Keratinocyte (primary cell): ENCODE measurements around the gene FHL3. TPM values are rescaled to one million over a fixed set of nuclear protein-coding genes. Genes with fewer than 3 reads are reported as not detected.

Source experiments
- DNase-seq: peaks from one replicate; pipeline ENCODE4 v3.0.0-alpha.2; 2011; ENCODE audit warnings: low read depth, missing footprints, low spot score
- FAIRE-seq: peaks from 2 replicates; lab custom pipeline; 2011; peaks lifted over from hg19 to GRCh38; lab: Jason Lieb, UNC
- H2AFZ ChIP-seq: 2 replicates; pipeline ENCODE4 v1.6.0; 2012; ENCODE audit warnings: low read length, control low read depth, inconsistent platforms; ENCODE audit not compliant: control insufficient read depth
- H3K27ac ChIP-seq: 2 replicates; pipeline ENCODE4 v1.5.1; 2011; ENCODE audit warnings: low read length; ENCODE audit not compliant: control insufficient read depth, insufficient read depth
- H3K27me3 ChIP-seq: 3 replicates; pipeline ENCODE4 v1.6.0; 2011; ENCODE audit warnings: low read length; ENCODE audit not compliant: control insufficient read depth, insufficient read depth; ENCODE audit errors: extremely low read depth
- H3K36me3 ChIP-seq, 2 experiments: 2 replicates in 1 of 2; 3 replicates in 1 of 2; pipeline ENCODE4 v1.5.1; 2011; ENCODE audit warnings: low read length in 2 of 2, mild to moderate bottlenecking in 1 of 2; ENCODE audit not compliant: control insufficient read depth in 2 of 2, insufficient read depth in 2 of 2; ENCODE audit errors: extremely low read depth in 1 of 2
- H3K4me1 ChIP-seq: 3 replicates; pipeline ENCODE4 v1.5.1; 2011; ENCODE audit warnings: low read length; ENCODE audit not compliant: control insufficient read depth, insufficient read depth; ENCODE audit errors: extremely low read depth
- H3K4me2 ChIP-seq: 3 replicates; pipeline ENCODE4 v1.6.0; 2011; ENCODE audit warnings: low read depth, low read length; ENCODE audit not compliant: control insufficient read depth, insufficient read depth; ENCODE audit errors: extremely low read depth
- H3K4me3 ChIP-seq, 3 experiments: fragments of 200-600 bp in 1 of 3; sonication (generic) in 1 of 3; 2 replicates in 2 of 3; 3 replicates in 1 of 3; pipeline ENCODE4 v1.5.1; 2011 to 2016; ENCODE audit warnings: low read length in 3 of 3, mild to moderate bottlenecking in 3 of 3, control low read depth in 2 of 3, inconsistent platforms in 1 of 3, low read depth in 1 of 3, mixed read lengths in 1 of 3, mixed run types in 1 of 3, moderate library complexity in 1 of 3; ENCODE audit not compliant: control insufficient read depth in 2 of 3, insufficient read depth in 2 of 3; ENCODE audit errors: extremely low read depth in 1 of 3
- H3K79me2 ChIP-seq: 2 replicates; pipeline ENCODE4 v1.6.0; 2012; ENCODE audit warnings: low read length; ENCODE audit not compliant: control insufficient read depth, insufficient read depth
- H3K9ac ChIP-seq: 3 replicates; pipeline ENCODE4 v1.6.0; 2011; ENCODE audit warnings: low read length; ENCODE audit not compliant: control insufficient read depth, insufficient read depth; ENCODE audit errors: extremely low read depth
- H3K9me1 ChIP-seq: 3 replicates; pipeline ENCODE4 v1.6.0; 2011; ENCODE audit warnings: low read length; ENCODE audit not compliant: control insufficient read depth, insufficient read depth; ENCODE audit errors: extremely low read depth
- H3K9me3 ChIP-seq: 2 replicates; pipeline ENCODE4 v1.5.1; 2012; ENCODE audit warnings: low read depth, low read length; ENCODE audit not compliant: control insufficient read depth
- H4K20me1 ChIP-seq: 3 replicates; pipeline ENCODE4 v1.6.0; 2011; ENCODE audit warnings: low read length; ENCODE audit not compliant: control insufficient read depth, insufficient read depth; ENCODE audit errors: extremely low read depth
- EZH2 ChIP-seq: IDR thresholded peaks from one replicate; pipeline ENCODE4 v1.6.1; 2012; ENCODE audit warnings: inconsistent platforms, mild to moderate bottlenecking, low read length, moderate library complexity
- dilution Hi-C: fragments of 300-500 bp; cut with MboI; formaldehyde crosslinking; loops from one replicate; pipeline ENCODE4 v1.7.0; 2020; ENCODE audit warnings: low sequenced_read_pairs; ENCODE audit not compliant: extremely low pct_ligation_motif_present
- polyA plus RNA-seq, 5 experiments: library from polyadenylated mRNA; depleted of rRNA in 3 of 5; stranded (reverse) in 3 of 5; stranded (forward) in 1 of 5; unstranded in 1 of 5; fragments of >200 nt; gene quantifications; 1 replicate in 1 of 5; 2 replicates in 3 of 5; 3 replicates in 1 of 5; pipeline versions ENCODE4 v1.2.1 to v1.2.3, GENCODE V29; 2011 to 2012; ENCODE audit warnings: missing spikeins in 2 of 5, low read depth in 1 of 5, low replicate concordance in 1 of 5
- TF ChIP-seq, protein P1 (sequence below), 3 experiments: IDR thresholded peaks in 1 of 3; conservative IDR thresholded peaks in 1 of 3; optimal IDR thresholded peaks in 1 of 3; 2 replicates in 2 of 3; 3 replicates in 1 of 3; pipeline versions ENCODE3 to v1.5.1; 2011; ENCODE audit warnings: low read length in 3 of 3, mild to moderate bottlenecking in 3 of 3, moderate library complexity in 2 of 3, control low read depth in 1 of 3, inconsistent platforms in 1 of 3; ENCODE audit not compliant: insufficient read depth in 2 of 3; ENCODE audit errors: extremely low read depth in 1 of 3

Gene FHL3
- polyA plus RNA-seq, 1 donor (not counting 4 experiments of a cell fraction or from before 2014, with no cell fraction given), result 5.1 TPM

DNA sequence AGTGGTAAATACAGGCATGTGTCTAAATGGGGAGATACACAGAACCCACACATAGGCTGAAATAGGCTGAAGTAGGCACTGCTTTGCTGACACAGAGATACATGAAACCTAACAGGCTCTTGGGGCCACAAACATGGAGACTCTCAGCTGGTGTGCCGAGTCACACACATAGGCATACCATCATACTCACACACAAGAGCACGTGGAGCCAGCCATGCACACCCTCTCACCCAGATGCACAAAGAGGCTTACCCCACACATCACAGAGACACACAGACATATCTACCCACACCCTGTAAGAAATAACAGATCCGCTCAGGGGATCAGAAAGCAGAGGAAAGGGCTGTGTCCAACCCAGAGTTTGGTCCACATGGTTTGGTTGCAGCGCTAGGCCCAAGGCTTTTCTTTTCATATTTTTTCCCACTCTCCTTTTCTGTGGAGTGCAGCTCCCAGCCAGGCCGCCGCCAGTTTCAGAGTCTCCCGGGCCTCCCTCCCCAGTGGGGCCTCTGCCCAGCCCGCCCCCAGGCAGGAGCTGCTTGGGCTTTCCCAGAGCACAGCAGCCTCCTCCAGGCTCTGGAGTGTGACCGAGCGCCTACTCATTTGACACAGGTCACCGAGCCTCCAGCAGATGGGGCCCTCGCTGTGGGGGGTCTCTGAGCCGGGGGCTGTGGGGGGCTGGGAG is 45.2 kb upstream of the FHL3 start:
- TF ChIP-seq, protein P1, sequence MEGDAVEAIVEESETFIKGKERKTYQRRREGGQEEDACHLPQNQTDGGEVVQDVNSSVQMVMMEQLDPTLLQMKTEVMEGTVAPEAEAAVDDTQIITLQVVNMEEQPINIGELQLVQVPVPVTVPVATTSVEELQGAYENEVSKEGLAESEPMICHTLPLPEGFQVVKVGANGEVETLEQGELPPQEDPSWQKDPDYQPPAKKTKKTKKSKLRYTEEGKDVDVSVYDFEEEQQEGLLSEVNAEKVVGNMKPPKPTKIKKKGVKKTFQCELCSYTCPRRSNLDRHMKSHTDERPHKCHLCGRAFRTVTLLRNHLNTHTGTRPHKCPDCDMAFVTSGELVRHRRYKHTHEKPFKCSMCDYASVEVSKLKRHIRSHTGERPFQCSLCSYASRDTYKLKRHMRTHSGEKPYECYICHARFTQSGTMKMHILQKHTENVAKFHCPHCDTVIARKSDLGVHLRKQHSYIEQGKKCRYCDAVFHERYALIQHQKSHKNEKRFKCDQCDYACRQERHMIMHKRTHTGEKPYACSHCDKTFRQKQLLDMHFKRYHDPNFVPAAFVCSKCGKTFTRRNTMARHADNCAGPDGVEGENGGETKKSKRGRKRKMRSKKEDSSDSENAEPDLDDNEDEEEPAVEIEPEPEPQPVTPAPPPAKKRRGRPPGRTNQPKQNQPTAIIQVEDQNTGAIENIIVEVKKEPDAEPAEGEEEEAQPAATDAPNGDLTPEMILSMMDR (optimal IDR thresholded peaks at IDR 0.05 in 1 of 3, IDR thresholded peaks at IDR 0.05 in 1 of 3, conservative IDR thresholded peaks at IDR 0.05 in 1 of 3; ENCODE audit: extremely low read depth in 1 of 3, insufficient read depth in 2 of 3, low read length in 3 of 3), result peak in 1 of 3 experiments; percentile 0
- no peak for TF ChIP-seq EZH2
- dilution Hi-C loops, result no loop called here
- Histone ChIP-seq H3K9ac (no peak overlapping the region), H3K4me1 (peaks cover 36% of the 10 kb centered on the region), H3K27me3 (peaks cover 9% of the 10 kb centered on the region), H3K4me2 (no peak overlapping the region), H3K9me3 (no peaks in the 10 kb centered on the region), H2AFZ (no peak overlapping the region), H3K9me1 (no peaks in the 10 kb centered on the region), H4K20me1 (no peaks in the 10 kb centered on the region), H3K79me2 (peaks cover 6% of the 10 kb centered on the region), H3K36me3 (no peaks in the 10 kb centered on the region), H3K27ac (no peak overlapping the region), H3K4me3 (no peak overlapping the region)
- DNase-seq (no peak), FAIRE-seq (no peak)

DNA sequence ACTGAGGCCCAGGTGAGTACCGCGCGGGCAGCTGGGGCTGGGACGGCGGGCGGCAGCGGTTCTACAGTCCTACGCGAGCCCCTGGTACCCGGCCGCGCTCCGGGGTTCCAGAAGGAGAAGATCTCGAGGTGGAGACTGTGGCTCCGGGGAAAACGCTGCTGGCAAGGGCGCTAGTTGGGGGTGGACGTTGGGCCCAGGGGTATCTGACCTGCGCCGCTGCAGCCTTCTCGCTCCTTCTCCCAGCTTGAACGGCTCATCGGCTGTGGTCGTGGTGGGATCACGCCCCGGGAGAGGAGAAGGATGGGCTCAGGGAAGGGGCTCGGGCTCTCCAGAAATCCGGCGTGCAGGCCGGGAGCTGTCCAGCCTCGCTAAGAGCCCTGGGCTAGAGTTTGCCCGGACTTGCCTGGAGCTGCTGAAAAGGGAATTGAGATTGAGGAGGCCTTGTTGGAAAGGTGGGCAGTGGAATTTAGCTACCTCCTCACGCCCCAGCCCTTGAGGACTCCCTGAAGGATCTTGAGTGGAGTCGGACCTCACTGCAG is 42.4 kb upstream of the FHL3 start:
- Histone ChIP-seq H3K9me1 (no peaks in the 10 kb centered on the region), H4K20me1 (no peaks in the 10 kb centered on the region), H3K4me2 (peak overlapping the region; percentile 80), H3K27ac (no peak overlapping the region), H3K27me3 (peaks cover 37% of the 10 kb centered on the region), H3K79me2 (peaks cover 6% of the 10 kb centered on the region), H3K9me3 (no peaks in the 10 kb centered on the region), H3K4me1 (peaks cover 35% of the 10 kb centered on the region), H3K9ac (peak overlapping the region; percentile 41), H2AFZ (peak overlapping the region; percentile 55), H3K36me3 (no peaks in the 10 kb centered on the region), H3K4me3 (peak overlapping the region; percentile 61 to 70 (median 70))
- TF ChIP-seq EZH2, result no peak
- TF ChIP-seq, protein P1 (optimal IDR thresholded peaks at IDR 0.05 in 1 of 3, IDR thresholded peaks at IDR 0.05 in 1 of 3, conservative IDR thresholded peaks at IDR 0.05 in 1 of 3; ENCODE audit: extremely low read depth in 1 of 3, insufficient read depth in 2 of 3, low read length in 3 of 3), result no peak
- DNase-seq (no peak), FAIRE-seq (no peak)
- dilution Hi-C loops, result no loop called here
